Liver (tissue), 9 donors: ENCODE results near the gene ASCL5. TPM values are rescaled to one million over a fixed set of nuclear protein-coding genes. Genes with fewer than 3 reads are reported as not detected.

ENCODE experiments used
- DNase-seq: peaks from one replicate; pipeline ENCODE4 v3.0.0-alpha.2; 2017; ENCODE audit warnings: low spot score
- H3K27ac ChIP-seq, 2 donors: one replicate each; pipeline ENCODE4 v1.7.0; 2013; ENCODE audit warnings: inconsistent platforms in 2 of 2, low read length in 2 of 2, control low read depth in 1 of 2, low read depth in 1 of 2, mild to moderate bottlenecking in 1 of 2
- H3K27me3 ChIP-seq, 4 donors: one replicate each; pipeline versions ENCODE4 v1.6.1 to v1.7.0; 2013; ENCODE audit warnings: low read length in 3 of 4, inconsistent platforms in 1 of 4, mild to moderate bottlenecking in 1 of 4, moderate library complexity in 1 of 4; ENCODE audit not compliant: control insufficient read depth in 4 of 4, insufficient read depth in 4 of 4
- H3K36me3 ChIP-seq, 4 donors: one replicate each; pipeline versions ENCODE4 v1.6.1 to v1.7.0; 2013; ENCODE audit warnings: low read length in 3 of 4, mild to moderate bottlenecking in 3 of 4, low read depth in 1 of 4, moderate library complexity in 1 of 4; ENCODE audit not compliant: control insufficient read depth in 4 of 4, insufficient read depth in 3 of 4
- H3K4me1 ChIP-seq, 4 donors: one replicate each; pipeline versions ENCODE4 v1.6.1 to v1.7.0; 2013; ENCODE audit warnings: low read length in 3 of 4, mild to moderate bottlenecking in 3 of 4, moderate library complexity in 1 of 4; ENCODE audit not compliant: control insufficient read depth in 4 of 4, insufficient read depth in 4 of 4
- H3K4me3 ChIP-seq, 3 donors: one replicate each; pipeline versions ENCODE4 v1.6.1 to v1.7.0; 2013; ENCODE audit warnings: low read length in 3 of 3, control low read depth in 1 of 3, low read depth in 1 of 3, mild to moderate bottlenecking in 1 of 3
- H3K9ac ChIP-seq, 2 donors: one replicate each; pipeline ENCODE4 v1.7.0; 2013; ENCODE audit warnings: low read length in 2 of 2, mild to moderate bottlenecking in 2 of 2, moderate library complexity in 2 of 2, control low read depth in 1 of 2, low read depth in 1 of 2
- H3K9me3 ChIP-seq, 4 donors: one replicate each; pipeline versions ENCODE4 v1.6.1 to v1.7.0; 2013; ENCODE audit warnings: low read length in 3 of 4; ENCODE audit not compliant: control insufficient read depth in 4 of 4
- ATF3 ChIP-seq: IDR thresholded peaks from 2 replicates; pipeline ENCODE4 v1.6.1; 2016; ENCODE audit warnings: antibody characterized with exemption
- EGR1 ChIP-seq, 2 donors: IDR thresholded peaks; 2 replicates each; pipeline ENCODE4 v1.6.1; 2016 to 2018; ENCODE audit warnings: antibody characterized with exemption in 2 of 2, low read depth in 2 of 2
- FOXA1 ChIP-seq: IDR thresholded peaks from 2 replicates; pipeline ENCODE4 v1.6.1; 2016; ENCODE audit warnings: antibody characterized with exemption
- FOXA2 ChIP-seq: IDR thresholded peaks from 2 replicates; pipeline ENCODE4 v1.6.1; 2016; ENCODE audit warnings: antibody characterized with exemption
- GABPA ChIP-seq, 2 donors: IDR thresholded peaks in 1 of 2; conservative IDR thresholded peaks in 1 of 2; 2 replicates each; pipeline ENCODE4 v1.6.1; 2016; ENCODE audit warnings: antibody characterized with exemption in 2 of 2, mild to moderate bottlenecking in 1 of 2, moderate library complexity in 1 of 2
- HNF4A ChIP-seq, 2 donors: conservative IDR thresholded peaks; 2 replicates each; pipeline ENCODE4 v1.6.1; 2016; ENCODE audit warnings: antibody characterized with exemption in 2 of 2, mild to moderate bottlenecking in 2 of 2
- JUND ChIP-seq, 2 donors: IDR thresholded peaks; 2 replicates each; pipeline ENCODE4 v1.6.1; 2016; ENCODE audit warnings: antibody characterized with exemption in 2 of 2
- MAX ChIP-seq: IDR thresholded peaks from 2 replicates; pipeline ENCODE4 v1.6.1; 2016; ENCODE audit warnings: antibody characterized with exemption
- NR2F2 ChIP-seq: IDR thresholded peaks from 2 replicates; pipeline ENCODE4 v1.6.1; 2016; ENCODE audit warnings: antibody characterized with exemption
- RAD21 ChIP-seq, 2 donors: IDR thresholded peaks; 2 replicates each; pipeline ENCODE4 v1.6.1; 2016; ENCODE audit warnings: antibody characterized with exemption in 2 of 2, mild to moderate bottlenecking in 2 of 2
- REST ChIP-seq: IDR thresholded peaks from 2 replicates; pipeline ENCODE4 v1.6.1; 2016; ENCODE audit warnings: antibody characterized with exemption, mild to moderate bottlenecking
- RXRA ChIP-seq, 2 donors: IDR thresholded peaks; 2 replicates each; pipeline ENCODE4 v1.6.1; 2017 to 2018; ENCODE audit warnings: antibody characterized with exemption in 2 of 2, mild to moderate bottlenecking in 1 of 2
- SP1 ChIP-seq: IDR thresholded peaks from 2 replicates; pipeline ENCODE4 v1.6.1; 2018; ENCODE audit warnings: antibody characterized with exemption, mild to moderate bottlenecking
- TAF1 ChIP-seq: conservative IDR thresholded peaks from 2 replicates; pipeline ENCODE4 v1.6.1; 2016; ENCODE audit warnings: antibody characterized with exemption, mild to moderate bottlenecking
- YY1 ChIP-seq: IDR thresholded peaks from 2 replicates; pipeline ENCODE4 v1.6.1; 2016; ENCODE audit warnings: antibody characterized with exemption, mild to moderate bottlenecking
- ZBTB33 ChIP-seq: IDR thresholded peaks from 2 replicates; pipeline ENCODE4 v1.6.1; 2016; ENCODE audit warnings: antibody characterized with exemption
- WGBS: extraction: QIAGEN DNeasy Blood & Tissue Kit; methylation state at CpG from one replicate; pipeline ENCODE4 v1.1.7; 2013; 5-methylcytosine and 5-hydroxymethylcytosine counted together
- polyA plus RNA-seq, 2 donors: library from polyadenylated mRNA; stranded (reverse) in 1 of 2; unstranded in 1 of 2; fragments of 200-250 nt in 1 of 2; fragments of >200 nt in 1 of 2; fragmentation: Nextera tagmentation in 1 of 2; extraction: Ambion mirVana in 1 of 2; gene quantifications; one replicate each; pipeline versions ENCODE4 v1.2.1 to v1.2.3, GENCODE V29; 2013 to 2015
- total RNA-seq, 2 donors: library from RNA; depleted of rRNA; stranded (reverse); fragments of >200 nt; gene quantifications; one replicate each; pipeline ENCODE4 v1.2.3, GENCODE V29; 2014
- donor health status: healthy.
- donor health status: healthy.
- donor health status: healthy.
- donor health status: healthy.
- donor health status: healthy.

ASCL5 gene
- total and polyA plus RNA-seq, 4 donors = not detected

GRCh38 chr1:201084295-201084694, 42.7 kb downstream of the ASCL5 start (continued):
- TF ChIP-seq ZBTB33 (no peak), MAX (no peak), GABPA (IDR thresholded peaks at IDR 0.05 in 1 of 2, conservative IDR thresholded peaks at IDR 0.05 in 1 of 2) (no peak)

GRCh38 chr1:201083741-201084140, 43.2 kb downstream of the ASCL5 start:
- Histone ChIP-seq H3K9ac (no peak overlapping the region), H3K27ac (no peak overlapping the region), H3K4me1 (no peaks in the 10 kb centered on the region), H3K4me3 (no peak overlapping the region), H3K9me3 (no peaks in the 10 kb centered on the region), H3K36me3 (no peaks in the 10 kb centered on the region), H3K27me3 (no peaks in the 10 kb centered on the region)
- WGBS = 74% methylated on average over 3 of the region's 3 CpGs
- TF ChIP-seq NR2F2 = peak; percentile 67
- TF ChIP-seq SP1 = no peak
- DNase-seq = no peak

GRCh38 chr1:201080135-201080534, 46.8 kb downstream of the ASCL5 start:
- no peaks in the 10 kb centered on the region for H3K9me3 ChIP-seq
- TF ChIP-seq RAD21 (IDR thresholded peaks at IDR 0.05) (no peak), SP1 (no peak), GABPA (IDR thresholded peaks at IDR 0.05 in 1 of 2, conservative IDR thresholded peaks at IDR 0.05 in 1 of 2) (no peak), ATF3 (no peak), ZBTB33 (no peak), RXRA (IDR thresholded peaks at IDR 0.05) (no peak), MAX (no peak), HNF4A (conservative IDR thresholded peaks at IDR 0.05) (no peak), REST (no peak), EGR1 (IDR thresholded peaks at IDR 0.05; ENCODE audit: low read depth in 2 of 2) (no peak), FOXA1 (no peak), NR2F2 (no peak), TAF1 (no peak), FOXA2 (no peak), YY1 (no peak), JUND (IDR thresholded peaks at IDR 0.05) (no peak)
- H3K27ac ChIP-seq = no peak overlapping the region
- 96% methylated on average over 3 of the region's 3 CpGs for WGBS
- DNase-seq = no peak
- no peak overlapping the region for H3K9ac ChIP-seq
- no peaks in the 10 kb centered on the region for H3K36me3 ChIP-seq
- no peaks in the 10 kb centered on the region for H3K27me3 ChIP-seq
- H3K4me1 ChIP-seq = no peaks in the 10 kb centered on the region
- no peak overlapping the region for H3K4me3 ChIP-seq
